ENCODE data around the gene ECM2.

GRCh38 chr9:92522983-92523970 is 12.5 kb downstream of the ECM2 start:
- TF ChIP-seq CTCF (IDR thresholded peaks at IDR 0.05; ENCODE audit: poor library complexity) (no peak), EZH2 (IDR thresholded peaks at IDR 0.05; ENCODE audit: borderline replicate concordance) (no peak), EZH2phosphoT487 (IDR thresholded peaks at IDR 0.05; ENCODE audit: low read depth, severe bottlenecking, unreplicated experiment) (no peak)
